ENCODE results near the gene MIPEP. TPM values are rescaled to one million over a fixed set of nuclear protein-coding genes. Genes with fewer than 3 reads are reported as not detected.

MIPEP gene
- total and polyA plus RNA-seq, 10 of the 15 experiments (the other 5 are each of a cell fraction or from before 2014, with no cell fraction given): 15.6 to 56.2 (median 29.8) TPM

DNA sequence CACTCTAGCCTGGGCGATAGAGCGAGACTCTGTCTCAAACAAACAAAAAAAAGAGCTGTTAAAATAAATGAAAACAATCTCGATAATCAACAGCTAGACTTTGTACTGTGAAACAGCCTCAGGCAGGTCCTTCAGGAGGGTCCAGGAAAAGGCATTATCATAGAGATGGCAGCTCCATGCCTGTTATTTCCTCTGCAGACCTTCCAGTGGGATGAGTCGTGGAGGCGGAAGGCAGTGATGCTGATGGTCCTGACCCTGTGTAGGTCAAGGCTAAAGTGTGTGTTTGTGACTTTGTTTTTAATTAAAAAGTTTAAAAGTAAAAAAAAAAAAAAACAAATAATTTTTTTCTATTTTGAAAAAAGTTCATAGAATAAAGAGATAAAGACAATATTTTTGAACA, 201.6 kb downstream of the MIPEP start:
- Histone ChIP-seq H2AFZ (ENCODE audit: control insufficient read depth, low read depth, low read length) (no peak overlapping the region), H3K4me1 (ENCODE audit: control insufficient read depth, insufficient read depth, low read length) (no peaks in the 10 kb centered on the region), H3K36me3 (ENCODE audit: control insufficient read depth in 2 of 2, insufficient read depth in 2 of 2, low read length in 1 of 2) (no peaks in the 10 kb centered on the region), H3K4me2 (ENCODE audit: control insufficient read depth, insufficient read depth) (no peak overlapping the region), H3K27me3 (replicated peaks in 1 of 2; ENCODE audit: control insufficient read depth in 2 of 2, insufficient read depth in 2 of 2, low read length in 1 of 2) (no peaks in the 10 kb centered on the region), H4K20me1 (ENCODE audit: control insufficient read depth, insufficient read depth) (no peaks in the 10 kb centered on the region), H3K79me2 (ENCODE audit: control insufficient read depth, insufficient read depth, low read length) (no peaks in the 10 kb centered on the region), H3K4me3 (no peak overlapping the region), H3K9me3 (replicated peaks; ENCODE audit: control insufficient read depth, insufficient read depth, low read length) (no peaks in the 10 kb centered on the region; the same call in 2 of the 3 replicates), H3K27ac (ENCODE audit: control insufficient read depth, insufficient read depth) (no peak overlapping the region), H3K9ac (ENCODE audit: control insufficient read depth, insufficient read depth, low read length) (no peak overlapping the region)
- ChIA-PET CTCF (interaction anchor here (1.2 kb wide), 2 partner anchors 10 to 85 kb away, joined by 4 read pairs; no protein-coding TSS in a partner anchor), RAD21 (ENCODE audit: unreplicated experiment) (interaction anchor here (0.6 to 1.7 kb wide), 2 partner anchors 36 to 220 kb away, joined by 3 to 4 read pairs; no protein-coding TSS in a partner anchor), SMC1A (ENCODE audit: uncharacterized antibody, unreplicated experiment) (interaction anchor here (0.9 kb wide), 1 partner anchor 20 kb away, joined by 3 read pairs; no protein-coding TSS in a partner anchor), POLR2A (no interaction called here)
- intact Hi-C loops (cut with micrococcal nuclease; ENCODE audit: unreplicated experiment) (no loop called here), in situ Hi-C loops (cut with MboI) (no loop called here)
- ATAC-seq (no peak), FAIRE-seq (no peak), DNase-seq (ENCODE audit: low read depth, low spot score) (no peak)
- WGBS (ENCODE audit: insufficient coverage, insufficient replicate concordance, low lambda C conversion rate, missing lambda C conversion rate): 78% methylated on average over 5 of the region's 5 CpGs
- TF ChIP-seq MXI1 (IDR thresholded peaks at IDR 0.05; ENCODE audit: low read depth, low read length): no peak
- TF ChIP-seq SP1 (IDR thresholded peaks at IDR 0.05; ENCODE audit: low read depth, low read length): no peak
- no peak for TF ChIP-seq CBX3 (IDR thresholded peaks at IDR 0.05; ENCODE audit: borderline replicate concordance, low read depth)
- TF ChIP-seq RFX5 (IDR thresholded peaks at IDR 0.05; ENCODE audit: low read depth, low read length): no peak
- no peak for TF ChIP-seq PAX8 (IDR thresholded peaks at IDR 0.05)
- no peak for TF ChIP-seq MTA2 (IDR thresholded peaks at IDR 0.05; ENCODE audit: low read depth)
- TF ChIP-seq JUND (IDR thresholded peaks at IDR 0.05; ENCODE audit: low read depth, low read length): no peak
- TF ChIP-seq FOXK2 (IDR thresholded peaks at IDR 0.05): no peak
- TF ChIP-seq, protein P1, sequence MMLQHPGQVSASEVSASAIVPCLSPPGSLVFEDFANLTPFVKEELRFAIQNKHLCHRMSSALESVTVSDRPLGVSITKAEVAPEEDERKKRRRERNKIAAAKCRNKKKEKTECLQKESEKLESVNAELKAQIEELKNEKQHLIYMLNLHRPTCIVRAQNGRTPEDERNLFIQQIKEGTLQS (IDR thresholded peaks at IDR 0.05; ENCODE audit: borderline replicate concordance, extremely low read depth, low read depth, low read length): no peak
- TF ChIP-seq RAD51 (IDR thresholded peaks at IDR 0.05): no peak
- TF ChIP-seq ZNF274 (IDR thresholded peaks at IDR 0.05; ENCODE audit: insufficient read depth, insufficient read length): no peak
- no peak for TF ChIP-seq TAF1 (IDR thresholded peaks at IDR 0.05; ENCODE audit: borderline replicate concordance, low read depth, low read length)
- TF ChIP-seq HDGF (IDR thresholded peaks at IDR 0.05): no peak
- TF ChIP-seq BCL11A (IDR thresholded peaks at IDR 0.05; ENCODE audit: low read depth, low read length): no peak
- no TSS peak for BruUV-seq (replicated peaks)

Data from GM12878 (cell line).